SK-N-SH treated with all-trans-retinoic acid at 6 μM for 48 hours (cell line): ENCODE results near the gene SP7.

Experiments
- ESRRG ChIP-seq: fragments of 250-450 bp; sonication (Bioruptor Pico); IDR thresholded peaks from 2 replicates; pipeline ENCODE4 v1.6.1; 2021; ENCODE audit warnings: mild to moderate bottlenecking
- SNAI2 ChIP-seq: fragments of 250-450 bp; sonication (Bioruptor Pico); IDR thresholded peaks from 2 replicates; pipeline ENCODE4 v1.5.0; 2020; ENCODE audit warnings: mild to moderate bottlenecking, moderate library complexity
- TOX ChIP-seq: fragments of 250-450 bp; sonication (Bioruptor Pico); IDR thresholded peaks from 2 replicates; pipeline ENCODE4 v1.8.0; 2021; ENCODE audit warnings: mild to moderate bottlenecking, moderate library complexity, borderline replicate concordance
- ZFP30 ChIP-seq: fragments of 450-650 bp; formaldehyde crosslinking; IDR thresholded peaks from 2 replicates; pipeline ENCODE4 v1.5.0; 2022; ENCODE audit warnings: mild to moderate bottlenecking, moderate library complexity
- TF ChIP-seq, protein P1 (sequence below): fragments of 250-450 bp; sonication (Bioruptor Pico); IDR thresholded peaks from 2 replicates; pipeline ENCODE4 v1.5.1; 2021; ENCODE audit warnings: mild to moderate bottlenecking, moderate library complexity
- TF ChIP-seq, protein P2 (sequence below): fragments of 250-450 bp; sonication (Bioruptor Pico); IDR thresholded peaks from 2 replicates; pipeline ENCODE4 v1.5.1; 2020; ENCODE audit warnings: low read depth, mild to moderate bottlenecking, moderate library complexity

- TF ChIP-seq SNAI2 (CRISPR knock-in tag) = no peak
- no peak for TF ChIP-seq TOX
- TF ChIP-seq, protein P1, sequence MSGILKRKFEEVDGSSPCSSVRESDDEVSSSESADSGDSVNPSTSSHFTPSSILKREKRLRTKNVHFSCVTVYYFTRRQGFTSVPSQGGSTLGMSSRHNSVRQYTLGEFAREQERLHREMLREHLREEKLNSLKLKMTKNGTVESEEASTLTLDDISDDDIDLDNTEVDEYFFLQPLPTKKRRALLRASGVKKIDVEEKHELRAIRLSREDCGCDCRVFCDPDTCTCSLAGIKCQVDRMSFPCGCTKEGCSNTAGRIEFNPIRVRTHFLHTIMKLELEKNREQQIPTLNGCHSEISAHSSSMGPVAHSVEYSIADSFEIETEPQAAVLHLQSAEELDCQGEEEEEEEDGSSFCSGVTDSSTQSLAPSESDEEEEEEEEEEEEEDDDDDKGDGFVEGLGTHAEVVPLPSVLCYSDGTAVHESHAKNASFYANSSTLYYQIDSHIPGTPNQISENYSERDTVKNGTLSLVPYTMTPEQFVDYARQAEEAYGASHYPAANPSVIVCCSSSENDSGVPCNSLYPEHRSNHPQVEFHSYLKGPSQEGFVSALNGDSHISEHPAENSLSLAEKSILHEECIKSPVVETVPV (CRISPR knock-in tag) = no peak
- TF ChIP-seq ESRRG = no peak
- TF ChIP-seq ZFP30 (CRISPR knock-in tag) = no peak
- TF ChIP-seq, protein P2, sequence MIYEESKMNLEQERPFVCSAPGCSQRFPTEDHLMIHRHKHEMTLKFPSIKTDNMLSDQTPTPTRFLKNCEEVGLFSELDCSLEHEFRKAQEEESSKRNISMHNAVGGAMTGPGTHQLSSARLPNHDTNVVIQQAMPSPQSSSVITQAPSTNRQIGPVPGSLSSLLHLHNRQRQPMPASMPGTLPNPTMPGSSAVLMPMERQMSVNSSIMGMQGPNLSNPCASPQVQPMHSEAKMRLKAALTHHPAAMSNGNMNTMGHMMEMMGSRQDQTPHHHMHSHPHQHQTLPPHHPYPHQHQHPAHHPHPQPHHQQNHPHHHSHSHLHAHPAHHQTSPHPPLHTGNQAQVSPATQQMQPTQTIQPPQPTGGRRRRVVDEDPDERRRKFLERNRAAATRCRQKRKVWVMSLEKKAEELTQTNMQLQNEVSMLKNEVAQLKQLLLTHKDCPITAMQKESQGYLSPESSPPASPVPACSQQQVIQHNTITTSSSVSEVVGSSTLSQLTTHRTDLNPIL (CRISPR knock-in tag) = no peak
Observed at GRCh38 chr12:53299101-53299453, 37.1 kb downstream of the SP7 start.
